IMR-90 (cell line): ENCODE results near the gene SLC19A1. TPM values are rescaled to one million over a fixed set of nuclear protein-coding genes. Genes with fewer than 3 reads are reported as not detected.

Experiments
- ATAC-seq: fragments of 200-7000 bp; cut with Tn5 transposase; 2 replicates; pipeline ENCODE4 v1.9.1; 2020; ENCODE audit warnings: low read depth, mild to moderate bottlenecking, moderate library complexity
- BruUV-seq: library from RNA; stranded (reverse); fragments of 400-500 nt; replicated peaks from 2 replicates; lab custom pipeline; 2021; lab: Mats Ljungman, UMichigan
- CTCF ChIA-PET: fragments of 300-600 bp; formaldehyde crosslinking; extraction: SDS; loops from one replicate; lab custom pipeline; 2021; ENCODE audit warnings: antibody characterized with exemption; lab: Yijun Ruan, JAX
- POLR2A ChIA-PET: fragments of 300-600 bp; sonication (Branson Sonifier 250); formaldehyde crosslinking; loops from one replicate; lab custom pipeline; 2022; ENCODE audit warnings: antibody characterized with exemption; ENCODE audit not compliant: unreplicated experiment; lab: Charles Lee
- DNase-seq: peaks from one replicate; pipeline ENCODE4 v3.0.0; 2013
- H2AFZ ChIP-seq: replicated peaks from 2 replicates; pipeline ENCODE3; 2013; ENCODE audit warnings: low read length, mild to moderate bottlenecking; ENCODE audit not compliant: poor library complexity
- H2AK5ac ChIP-seq: 2 replicates; pipeline ENCODE4 v1.6.1; 2013; ENCODE audit warnings: low read depth, low read length, inconsistent platforms
- H2AK9ac ChIP-seq: replicated peaks from 2 replicates; pipeline ENCODE3; 2013; ENCODE audit warnings: mild to moderate bottlenecking, low read depth, low read length, moderate library complexity; ENCODE audit not compliant: poor library complexity
- H2BK120ac ChIP-seq: 2 replicates; pipeline ENCODE4 v1.6.1; 2013; ENCODE audit warnings: low read depth, low read length, inconsistent platforms
- H2BK15ac ChIP-seq: 3 replicates; pipeline ENCODE4 v1.6.1; 2013; ENCODE audit warnings: low read depth, low read length, inconsistent platforms
- H2BK20ac ChIP-seq: 2 replicates; pipeline ENCODE4 v1.6.1; 2013; ENCODE audit warnings: low read depth, mild to moderate bottlenecking, inconsistent platforms, low read length, moderate library complexity
- H2BK5ac ChIP-seq: 2 replicates; pipeline ENCODE4 v1.6.1; 2013; ENCODE audit warnings: mild to moderate bottlenecking, low read depth, low read length, inconsistent platforms; ENCODE audit not compliant: poor library complexity, severe bottlenecking
- H3K14ac ChIP-seq: replicated peaks from 2 replicates; pipeline ENCODE4 v1.6.1; 2013; ENCODE audit warnings: low read depth, low read length, inconsistent platforms
- H3K18ac ChIP-seq: 2 replicates; pipeline ENCODE4 v1.6.1; 2013; ENCODE audit warnings: low read depth, low read length, control low read depth
- H3K23ac ChIP-seq: 2 replicates; pipeline ENCODE4 v1.6.1; 2013; ENCODE audit warnings: low read depth, low read length, inconsistent platforms
- H3K27ac ChIP-seq: 2 replicates; pipeline ENCODE4 v1.5.1; 2013; ENCODE audit warnings: mild to moderate bottlenecking, control low read depth, low read length; ENCODE audit not compliant: insufficient read depth
- H3K27me3 ChIP-seq: 2 replicates; pipeline ENCODE4 v1.6.1; 2013; ENCODE audit warnings: low read length; ENCODE audit not compliant: control insufficient read depth, insufficient read depth
- H3K36me3 ChIP-seq: 2 replicates; pipeline ENCODE4 v1.6.1; 2013; ENCODE audit warnings: low read length, mixed read lengths; ENCODE audit not compliant: control insufficient read depth, insufficient read depth
- H3K4ac ChIP-seq: 2 replicates; pipeline ENCODE4 v1.6.1; 2013; ENCODE audit warnings: low read depth, low read length, inconsistent platforms
- H3K4me1 ChIP-seq: 2 replicates; pipeline ENCODE4 v1.6.1; 2013; ENCODE audit warnings: low read length, mixed read lengths; ENCODE audit not compliant: control insufficient read depth, insufficient read depth
- H3K4me2 ChIP-seq: 2 replicates; pipeline ENCODE4 v1.6.1; 2013; ENCODE audit warnings: low read depth, mild to moderate bottlenecking, control low read depth, low read length, moderate library complexity
- H3K4me3 ChIP-seq: 2 replicates; pipeline ENCODE4 v1.5.1; 2013; ENCODE audit warnings: low read depth, mild to moderate bottlenecking, control low read depth, low read length, moderate library complexity; ENCODE audit not compliant: insufficient read depth
- H3K56ac ChIP-seq: 2 replicates; pipeline ENCODE4 v1.6.1; 2013; ENCODE audit warnings: low read length, inconsistent platforms; ENCODE audit not compliant: insufficient read depth; ENCODE audit errors: extremely low read depth
- H3K79me1 ChIP-seq, 2 experiments: 2 replicates each; pipeline ENCODE4 v1.6.1; 2013; ENCODE audit warnings: low read length in 2 of 2, inconsistent platforms in 1 of 2, low read depth in 1 of 2
- H3K9ac ChIP-seq: 2 replicates; pipeline ENCODE4 v1.6.1; 2013; ENCODE audit warnings: low read depth, low read length, control low read depth
- H3K9me1 ChIP-seq: 2 replicates; pipeline ENCODE4 v1.6.1; 2013; ENCODE audit warnings: low read length, inconsistent platforms; ENCODE audit not compliant: insufficient read depth
- H3K9me3 ChIP-seq: 2 replicates; pipeline ENCODE4 v1.6.1; 2013; ENCODE audit warnings: low read length; ENCODE audit not compliant: control insufficient read depth, insufficient read depth
- H4K20me1 ChIP-seq: 2 replicates; pipeline ENCODE4 v1.6.1; 2013; ENCODE audit warnings: low read length, inconsistent platforms; ENCODE audit not compliant: insufficient read depth
- H4K5ac ChIP-seq: 2 replicates; pipeline ENCODE4 v1.6.1; 2013; ENCODE audit warnings: mild to moderate bottlenecking, low read depth, low read length, control low read depth
- H4K8ac ChIP-seq, 2 experiments: 2 replicates each; pipeline ENCODE4 v1.6.1; 2013; ENCODE audit warnings: low read depth in 2 of 2, low read length in 2 of 2, control low read depth in 1 of 2, inconsistent platforms in 1 of 2
- H4K91ac ChIP-seq: 2 replicates; pipeline ENCODE4 v1.6.1; 2013; ENCODE audit warnings: low read depth, low read length, inconsistent platforms; ENCODE audit not compliant: insufficient read depth
- CHD1 ChIP-seq: IDR thresholded peaks from 2 replicates; pipeline ENCODE4 v1.6.1; 2012; ENCODE audit warnings: low read depth, low read length, improper control_type of control experiment
- ELK1 ChIP-seq: fragments of 150-350 bp; IDR thresholded peaks from 2 replicates; pipeline ENCODE4 v1.6.1; 2016; ENCODE audit warnings: low read depth, mild to moderate bottlenecking, low read length, moderate library complexity, borderline replicate concordance
- FOS ChIP-seq: fragments of 150-350 bp; IDR thresholded peaks from 2 replicates; pipeline ENCODE4 v1.6.1; 2016; ENCODE audit warnings: low read depth, low read length
- MXI1 ChIP-seq: IDR thresholded peaks from 2 replicates; pipeline ENCODE4 v1.6.1; 2012; ENCODE audit warnings: low read depth, mild to moderate bottlenecking, low read length, moderate library complexity, borderline replicate concordance
- POLR2A ChIP-seq: IDR thresholded peaks from 2 replicates; pipeline ENCODE4 v1.6.1; 2012; ENCODE audit warnings: mild to moderate bottlenecking, low read depth, low read length
- WGBS, 2 experiments: methylation state at CpG; one replicate each; pipeline versions ENCODE4 v1.1.5 to v1.1.7; 2013; ENCODE audit warnings: missing lambda C conversion rate in 2 of 2; ENCODE audit not compliant: insufficient read length in 1 of 2; ENCODE audit errors: extremely low coverage in 2 of 2; 5-methylcytosine and 5-hydroxymethylcytosine counted together
- dilution Hi-C: fragments of 300-500 bp; cut with HindIII; formaldehyde crosslinking; loops from one replicate; pipeline ENCODE4 v1.14.3; 2018; ENCODE audit warnings: low sequenced_read_pairs; ENCODE audit not compliant: unreplicated experiment
- in situ Hi-C: fragments of 300-500 bp; cut with MboI; formaldehyde crosslinking; loops from 3 replicates; pipeline ENCODE4 v1.14.3; 2019; ENCODE audit warnings: low sequenced_read_pairs, inconsistent platforms, mixed read lengths
- intact Hi-C: fragments of 100-400 bp; cut with micrococcal nuclease; formaldehyde crosslinking; loops from 2 replicates; pipeline ENCODE4 v1.10.0; 2022
- polyA plus RNA-seq, 3 experiments: library from polyadenylated mRNA; depleted of rRNA; stranded (reverse); fragments of >200 nt; gene quantifications; 2 replicates each; pipeline ENCODE4 v1.2.3, GENCODE V29; 2012; ENCODE audit warnings: low replicate concordance in 1 of 3
- total RNA-seq: library from RNA; depleted of rRNA; stranded (reverse); fragments of >200 nt; gene quantifications from 2 replicates; pipeline ENCODE4 v1.2.3, GENCODE V29; 2012

The SLC19A1 gene
- total and polyA plus RNA-seq, 2 of the 4 experiments (the other 2 are of a cell fraction): 2.2 to 16.2 TPM

- intact Hi-C loops: no loop called here
Observed at GRCh38 chr21:45579383-45580180, 37.3 kb upstream of the SLC19A1 start.

More at GRCh38 chr21:45579383-45580180, 37.3 kb upstream of the SLC19A1 start:
- no peak overlapping the region for H2AFZ ChIP-seq
- no peak overlapping the region for H3K23ac ChIP-seq
- H2BK5ac ChIP-seq: no peak overlapping the region
- in situ Hi-C loops: no loop called here
- H2AK9ac ChIP-seq: no peak overlapping the region
- no peak overlapping the region for H4K8ac ChIP-seq
- dilution Hi-C loops: no loop called here
- H2BK15ac ChIP-seq: no peak overlapping the region
- H3K14ac ChIP-seq: no peak overlapping the region
- H2AK5ac ChIP-seq: no peak overlapping the region
- no peak overlapping the region for H4K91ac ChIP-seq
- ATAC-seq (no peak), DNase-seq (no peak)
- H3K9ac ChIP-seq: no peak overlapping the region
- ChIA-PET CTCF (no interaction called here), POLR2A (no interaction called here)
- H2BK120ac ChIP-seq: no peak overlapping the region
- H3K36me3 ChIP-seq: no peaks in the 10 kb centered on the region
- H3K27ac ChIP-seq: no peak overlapping the region
- BruUV-seq: no TSS peak
- H3K9me1 ChIP-seq: no peaks in the 10 kb centered on the region
- 85% methylated on average over 20 of the region's 29 CpGs; no CpG with 5 or more reads in 1 of the 2 experiments for WGBS, 2 experiments
- no peaks in the 10 kb centered on the region; the same call in 1 of the 2 replicates for H3K4me1 ChIP-seq
- H4K20me1 ChIP-seq: no peaks in the 10 kb centered on the region
- no peak overlapping the region for H3K18ac ChIP-seq
- H3K9me3 ChIP-seq: peaks cover 7% of the 10 kb centered on the region
- H4K5ac ChIP-seq: no peak overlapping the region
- H3K4me3 ChIP-seq: no peak overlapping the region
- no peaks in the 10 kb centered on the region for H3K79me1 ChIP-seq
- no peak overlapping the region for H3K4ac ChIP-seq
- H2BK20ac ChIP-seq: no peak overlapping the region
- no peak overlapping the region for H3K56ac ChIP-seq
- TF ChIP-seq CHD1 (no peak), ELK1 (no peak), POLR2A (no peak), MXI1 (no peak), FOS (no peak)
- no peak overlapping the region for H3K4me2 ChIP-seq
- H3K27me3 ChIP-seq: peaks cover 54% of the 10 kb centered on the region
